TTC549 (cell line): ENCODE data around the gene GRAP.

Source experiments
- FAIRE-seq: peaks from 2 replicates; lab custom pipeline; 2012; peaks lifted over from hg19 to GRCh38; lab: Jason Lieb, UNC

The GRAP gene

GRCh38 chr17:18981642-18982424 lies 64.9 kb downstream of the GRAP start:
- FAIRE-seq: no peak

GRCh38 chr17:18981335-18981641 lies 65.5 kb downstream of the GRAP start:
- FAIRE-seq: no peak

GRCh38 chr17:18980682-18981334 lies 65.9 kb downstream of the GRAP start:
- FAIRE-seq: no peak

- FAIRE-seq: no peak
Observed at GRCh38 chr17:18978655-18979054, 68.1 kb downstream of the GRAP start.

GRCh38 chr17:18978050-18978449 lies 68.7 kb downstream of the GRAP start:
- no peak for FAIRE-seq

GRCh38 chr17:18977646-18978045 lies 69.1 kb downstream of the GRAP start:
- FAIRE-seq: no peak

- no peak for FAIRE-seq
Observed at GRCh38 chr17:18977021-18977420, 69.7 kb downstream of the GRAP start.

GRCh38 chr17:18976201-18976600 lies 70.6 kb downstream of the GRAP start:
- no peak for FAIRE-seq

- no peak for FAIRE-seq
Observed at GRCh38 chr17:18975597-18975996, 71.2 kb downstream of the GRAP start.

- no peak for FAIRE-seq
Observed at GRCh38 chr17:18974407-18975149, 72.2 kb downstream of the GRAP start.

GRCh38 chr17:18971801-18972200 lies 75.0 kb downstream of the GRAP start:
- FAIRE-seq: no peak
